ENCODE measurements around the gene KRT71.
"Not testable (repeated sequence)": the region's sequence is repeated elsewhere in the genome, so short reads cannot be mapped to it uniquely, and the experiment has no call there.

The KRT71 gene

DNA sequence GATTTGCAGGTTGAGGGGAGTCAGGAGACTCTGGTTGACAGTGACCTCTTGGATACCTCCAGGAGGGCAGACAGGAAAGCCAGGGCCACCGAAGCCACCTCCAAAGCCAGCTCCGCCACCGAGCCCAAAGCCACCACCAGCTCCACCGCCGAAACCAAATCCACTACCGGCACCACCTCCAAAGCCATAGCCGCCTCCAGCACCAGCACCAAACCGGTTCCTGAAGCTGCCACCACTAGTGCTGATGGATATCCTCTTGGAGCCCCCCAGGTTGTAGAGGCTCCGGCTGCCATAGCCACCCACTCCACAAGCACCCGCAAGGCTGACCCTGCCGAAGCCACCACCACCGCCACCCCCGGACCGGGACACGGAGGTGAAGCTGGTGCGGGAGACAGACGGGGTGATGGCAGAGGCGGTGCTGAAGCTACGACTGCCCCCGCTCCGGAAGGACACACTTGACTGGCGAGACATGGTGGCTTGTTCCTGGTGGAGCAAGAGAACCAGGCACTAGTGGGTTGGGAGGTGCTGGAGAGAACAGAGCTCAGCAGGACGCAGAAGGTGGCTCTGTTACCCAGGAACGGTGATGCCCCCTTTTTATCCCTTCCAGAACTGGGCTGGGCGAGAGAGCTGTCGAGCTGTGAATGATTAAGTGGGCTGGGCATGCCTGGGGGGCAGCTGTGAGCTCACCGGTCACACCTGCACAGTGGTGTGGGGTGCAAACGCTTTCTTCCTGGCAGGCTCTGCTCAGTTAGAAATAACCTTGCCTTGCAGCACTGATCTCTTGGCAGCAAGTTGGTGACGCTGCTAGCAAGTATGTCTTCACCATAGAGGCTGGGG is 32.9 kb downstream of the KRT71 start, which contains the start of gene KRT5:
Gene KRT5, minus strand, starts transcription at position 569 of the 837 bp plus-strand sequence. Its CDS starts 98 bp downstream, at position 471.
- DNase-seq (ENCODE audit: low spot score) = no peak

DNA sequence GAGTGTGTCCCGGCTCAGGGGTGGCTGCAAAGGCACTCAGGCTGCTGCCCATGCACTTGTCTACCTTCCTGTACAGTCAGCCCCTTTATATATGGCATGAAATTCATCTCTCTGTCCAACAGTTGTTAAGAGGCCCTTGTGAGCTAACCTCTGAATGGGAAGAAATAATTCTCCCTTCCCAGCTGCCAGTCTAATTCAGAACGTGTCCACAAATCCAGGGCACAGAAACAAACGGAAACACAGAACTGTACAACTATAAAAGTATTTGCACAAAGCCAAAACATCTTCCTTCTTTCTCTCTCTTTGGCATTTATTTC is 33.6 kb downstream of the KRT71 start:
- DNase-seq (ENCODE audit: low spot score) = no peak

DNA sequence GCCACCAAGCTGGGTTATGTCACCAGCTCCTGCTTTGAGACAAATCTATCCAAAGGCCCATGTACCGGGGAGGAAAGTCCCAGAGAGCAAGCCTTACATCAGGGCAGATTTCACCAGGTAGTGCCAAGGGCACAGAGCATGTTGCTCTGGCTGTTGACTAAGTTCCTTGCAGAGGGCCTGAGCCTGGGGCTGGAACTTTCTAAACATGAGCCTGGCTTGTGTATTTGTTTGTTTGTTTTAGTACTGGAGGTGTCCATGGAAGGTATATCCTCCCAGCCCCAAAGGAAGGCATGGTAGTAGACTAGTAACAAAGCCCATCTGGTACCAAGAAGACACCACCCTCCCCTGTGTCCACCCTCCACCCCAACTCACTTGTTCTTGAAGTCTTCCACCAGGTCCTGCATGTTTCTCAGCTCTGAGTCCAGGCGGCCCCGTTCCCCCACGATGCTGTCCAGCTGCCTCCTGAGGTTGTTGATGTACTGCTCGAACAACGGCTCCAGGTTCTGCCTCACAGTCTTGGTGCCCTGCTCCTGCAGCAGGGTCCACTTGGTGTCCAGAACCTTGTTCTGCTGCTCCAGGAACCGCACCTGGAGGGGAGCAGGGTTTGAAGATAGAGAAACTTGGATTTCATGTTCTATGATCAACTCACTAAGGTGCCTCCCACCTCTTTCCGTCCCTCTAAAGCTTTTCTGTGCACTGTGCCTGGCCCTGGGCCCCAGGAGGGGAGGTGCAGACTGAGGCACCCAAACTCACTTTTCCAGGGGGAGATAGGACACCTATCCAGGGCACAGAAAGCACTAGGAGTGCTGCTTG is 34.2 kb downstream of the KRT71 start:
- DNase-seq (ENCODE audit: low spot score) = no peak

DNA sequence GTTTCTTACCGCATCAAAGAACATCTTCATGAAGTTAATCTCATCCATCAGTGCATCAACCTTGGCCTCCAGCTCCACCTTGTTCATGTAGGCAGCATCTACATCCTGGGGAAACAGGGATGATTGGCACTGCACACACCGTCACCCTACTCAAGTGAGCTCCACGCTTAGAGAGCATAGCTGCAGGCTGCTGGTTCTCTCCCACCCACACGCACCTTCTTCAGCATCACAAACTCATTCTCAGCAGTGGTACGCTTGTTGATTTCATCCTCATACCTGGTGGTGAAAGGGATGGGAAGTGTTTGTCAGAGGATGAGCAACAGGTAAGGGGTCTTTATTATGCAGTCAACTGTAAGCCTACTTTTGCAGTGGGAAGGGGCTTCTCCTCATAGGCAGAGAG is 35.1 kb downstream of the KRT71 start:
- no peak for DNase-seq (ENCODE audit: low spot score)

DNA sequence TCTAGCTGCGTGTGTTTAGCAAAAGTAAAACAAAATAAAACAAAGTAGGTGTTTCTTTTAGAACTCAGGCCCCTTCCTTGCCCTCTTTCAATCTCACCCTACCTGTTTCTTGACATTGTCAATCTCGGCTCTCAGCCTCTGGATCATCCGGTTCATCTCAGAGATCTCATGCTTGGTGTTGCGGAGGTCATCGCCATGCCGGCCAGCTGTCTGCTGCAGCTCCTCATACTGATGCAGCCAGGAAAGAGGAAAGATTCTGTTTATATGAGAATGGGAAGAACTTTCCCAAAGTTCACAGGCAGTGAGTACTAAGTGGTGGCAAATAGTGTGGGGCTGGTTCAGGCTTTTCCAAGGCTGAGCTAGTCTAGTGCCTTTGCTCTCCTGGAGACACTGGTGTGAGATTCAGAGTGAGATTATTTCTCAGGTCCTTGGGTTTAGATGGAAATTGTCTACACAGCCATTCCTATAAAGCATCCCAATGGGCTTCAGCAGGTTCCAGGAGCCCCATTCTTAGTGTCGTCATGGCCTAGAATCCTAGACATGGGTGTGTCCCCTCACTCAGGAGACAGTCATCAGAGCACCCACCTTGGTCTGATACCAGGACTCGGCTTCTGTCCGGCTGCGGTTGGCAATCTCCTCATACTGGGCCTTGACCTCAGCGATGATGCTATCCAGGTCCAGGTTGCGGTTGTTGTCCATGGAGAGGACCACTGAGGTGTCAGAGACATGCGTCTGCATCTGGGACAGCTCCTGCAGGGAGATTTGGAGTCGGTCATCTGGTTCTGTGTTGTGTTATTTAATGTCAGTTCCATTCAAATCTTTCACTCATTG is 35.7 kb downstream of the KRT71 start:
- DNase-seq (ENCODE audit: low spot score) = no peak

DNA sequence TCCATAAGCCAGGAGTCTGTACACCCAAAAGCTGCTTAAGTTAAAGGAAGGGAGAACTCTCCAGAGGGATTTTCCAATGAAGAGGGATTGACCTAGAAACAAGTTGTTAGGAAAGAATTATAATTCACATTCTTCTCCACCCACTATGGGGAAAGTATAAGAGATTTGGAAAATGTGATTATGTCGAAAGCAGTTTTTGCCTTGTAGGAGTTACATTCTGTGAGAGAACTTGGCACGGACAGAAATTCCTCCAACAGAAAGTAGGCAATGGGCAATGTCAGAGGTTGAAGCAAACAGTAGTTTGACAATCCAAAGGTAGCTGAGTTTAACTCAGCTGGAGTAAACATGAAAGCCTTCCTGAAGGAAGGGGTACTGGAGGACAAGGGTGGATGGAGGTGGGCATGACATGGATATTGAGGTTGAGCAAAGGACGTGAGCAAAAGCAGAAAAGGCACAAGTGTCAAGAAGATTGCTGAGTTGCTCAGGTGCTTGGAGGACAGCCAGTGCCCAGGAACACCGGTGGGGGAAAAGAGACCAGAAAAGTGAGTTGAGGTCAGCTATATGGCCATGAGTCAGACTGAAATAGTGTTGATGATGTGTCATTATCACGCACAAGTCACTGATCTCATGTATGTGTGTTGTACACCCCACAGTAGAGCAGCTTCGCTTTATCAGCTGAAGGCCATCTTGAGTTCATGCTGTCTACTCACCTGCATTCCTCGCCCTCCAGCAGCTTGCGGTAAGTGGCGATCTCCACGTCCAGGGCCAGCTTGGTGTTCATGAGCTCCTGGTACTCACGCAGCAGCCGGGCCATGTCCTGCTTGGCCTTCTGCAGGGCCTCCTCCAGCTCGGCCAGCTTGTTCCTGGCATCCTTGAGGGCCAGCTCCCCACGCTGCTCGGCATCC is 36.8 kb downstream of the KRT71 start:
- DNase-seq (ENCODE audit: low spot score) = no peak

DNA sequence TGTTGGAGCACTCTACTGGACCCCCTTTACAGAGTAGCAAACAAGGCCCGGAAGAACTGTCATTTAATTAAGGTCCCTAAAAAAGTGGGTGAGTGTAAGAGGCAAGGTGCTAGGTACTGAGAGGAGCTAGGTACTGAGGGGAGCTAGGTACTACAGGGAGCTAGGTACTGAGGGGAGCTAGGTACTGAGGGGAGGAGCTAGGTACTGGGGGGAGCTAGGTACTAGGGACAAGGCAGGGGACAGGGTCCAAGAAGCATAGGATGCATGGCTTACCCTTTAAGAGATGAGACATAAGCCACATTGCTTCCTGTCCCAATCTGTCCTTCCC is 37.7 kb downstream of the KRT71 start:
- no peak for DNase-seq (ENCODE audit: low spot score)

DNA sequence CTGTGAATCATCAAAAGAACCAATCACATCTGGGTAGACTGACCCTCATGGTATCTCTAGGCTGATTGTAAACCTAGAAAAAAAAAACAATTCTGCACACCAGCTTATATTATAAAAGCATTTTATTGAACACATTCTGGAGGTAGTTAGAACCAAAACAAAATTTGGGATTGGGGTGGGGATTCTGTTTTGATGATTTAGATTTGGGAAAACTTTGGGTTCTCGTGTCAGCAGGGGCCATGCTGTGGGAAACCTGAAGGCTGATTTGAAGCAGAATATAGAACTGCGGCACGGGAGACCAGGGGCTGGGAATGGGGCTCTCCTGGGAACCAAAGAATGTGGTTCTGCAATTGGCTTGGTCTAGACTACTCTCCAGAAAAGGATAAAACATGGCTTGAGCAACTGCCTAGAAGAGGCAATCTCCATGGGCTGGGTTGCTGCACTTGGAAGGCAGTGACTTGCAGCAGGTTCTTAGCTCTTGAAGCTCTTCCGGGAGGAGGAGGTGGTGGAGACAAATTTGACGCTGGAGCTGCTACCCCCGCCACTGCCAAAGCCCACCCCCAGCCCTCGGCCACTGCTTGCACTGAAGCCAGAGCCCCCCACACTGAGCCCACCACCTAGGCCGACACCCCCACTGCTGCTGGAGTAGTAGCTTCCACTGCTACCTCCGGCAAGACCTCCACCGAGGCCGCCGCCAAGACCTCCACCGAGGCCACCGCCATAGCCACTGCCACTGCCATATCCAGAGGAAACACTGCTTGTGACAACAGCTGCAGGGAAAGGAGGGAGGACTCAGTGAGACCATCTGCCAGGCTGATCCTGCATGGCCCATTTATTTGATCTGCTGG is 38.2 kb downstream of the KRT71 start:
- DNase-seq (ENCODE audit: low spot score) = no peak

DNA sequence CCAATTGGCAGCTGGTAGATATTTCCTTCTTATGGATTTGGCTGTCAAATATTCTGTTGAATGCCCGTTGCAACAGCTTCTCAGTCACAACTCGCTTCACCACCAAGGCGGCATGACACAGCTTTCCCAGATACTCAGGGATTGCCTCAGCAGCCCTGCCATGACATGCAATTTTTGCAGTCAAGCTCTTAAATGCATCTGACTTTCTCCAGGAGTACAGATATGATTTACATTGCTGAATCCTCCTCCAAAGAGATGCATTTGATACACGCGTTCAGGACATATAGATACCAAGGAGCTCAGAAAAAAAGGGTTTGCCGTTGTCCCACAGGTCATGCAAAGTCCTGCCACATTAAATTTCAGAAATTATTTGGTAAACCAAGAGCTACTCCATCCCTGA is 39.2 kb downstream of the KRT71 start:
- DNase-seq (ENCODE audit: low spot score) = no peak

DNA sequence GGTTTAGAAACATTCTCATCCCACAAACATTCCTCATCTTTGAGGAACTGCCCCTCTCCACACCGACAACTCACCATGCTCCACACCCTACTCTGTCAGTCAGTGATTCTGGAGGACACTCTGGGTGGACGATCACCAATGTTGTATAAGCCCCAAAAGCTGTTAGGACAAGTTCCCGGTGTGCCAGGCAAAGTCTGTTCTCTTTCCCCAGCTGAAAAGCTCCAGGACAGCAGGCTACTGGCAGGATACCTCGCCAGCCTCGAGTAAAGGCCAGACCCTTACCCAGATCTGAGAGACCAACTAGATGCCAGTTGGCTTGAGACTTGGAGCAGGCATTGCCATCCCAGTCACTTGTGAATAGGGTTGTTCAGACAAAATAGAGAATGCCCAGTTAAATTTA is 44.7 kb downstream of the KRT71 start:
- no peak for DNase-seq (ENCODE audit: low spot score)

DNA sequence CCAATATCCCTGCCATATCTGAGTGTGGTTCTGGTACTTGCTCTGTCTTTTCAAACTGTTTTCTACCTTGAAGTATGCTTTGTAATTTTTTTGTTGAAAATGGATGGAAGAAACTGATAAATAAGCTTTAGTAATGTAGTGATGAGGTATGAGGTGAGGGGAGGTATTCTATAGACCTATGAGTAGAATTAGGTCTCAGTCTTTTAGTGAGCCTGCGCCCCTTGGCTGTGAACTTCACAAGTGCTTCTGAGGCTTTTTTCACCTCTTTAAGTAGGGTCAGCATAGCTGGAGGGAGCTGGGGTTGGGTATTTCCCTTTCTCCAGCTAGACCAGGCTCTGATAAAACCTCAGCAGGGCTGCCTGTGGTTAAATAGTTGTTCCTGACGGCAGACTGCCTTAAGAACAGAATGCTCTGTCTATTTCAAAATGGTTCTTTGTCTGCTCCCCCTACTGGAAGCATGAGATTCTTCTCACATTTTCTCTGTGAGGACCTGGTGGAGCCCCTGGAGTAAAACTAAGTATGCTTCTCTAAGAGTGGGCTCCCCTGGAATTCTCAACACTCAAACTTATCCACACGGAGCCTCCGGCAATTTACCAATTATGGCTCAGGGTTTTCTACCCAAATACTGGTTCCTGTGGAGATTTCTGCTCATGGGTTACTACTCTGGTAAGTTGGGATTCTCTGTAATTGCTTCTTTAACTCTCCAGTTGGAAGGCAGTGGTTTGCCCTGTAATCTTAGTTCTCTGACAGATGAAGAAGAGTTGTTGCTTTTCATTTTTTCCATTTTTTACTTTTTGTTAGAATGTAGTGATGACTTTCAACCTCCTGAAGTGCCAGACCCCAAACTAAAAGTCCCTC is 45.9 kb downstream of the KRT71 start:
- no peak for DNase-seq (ENCODE audit: low spot score)

DNA sequence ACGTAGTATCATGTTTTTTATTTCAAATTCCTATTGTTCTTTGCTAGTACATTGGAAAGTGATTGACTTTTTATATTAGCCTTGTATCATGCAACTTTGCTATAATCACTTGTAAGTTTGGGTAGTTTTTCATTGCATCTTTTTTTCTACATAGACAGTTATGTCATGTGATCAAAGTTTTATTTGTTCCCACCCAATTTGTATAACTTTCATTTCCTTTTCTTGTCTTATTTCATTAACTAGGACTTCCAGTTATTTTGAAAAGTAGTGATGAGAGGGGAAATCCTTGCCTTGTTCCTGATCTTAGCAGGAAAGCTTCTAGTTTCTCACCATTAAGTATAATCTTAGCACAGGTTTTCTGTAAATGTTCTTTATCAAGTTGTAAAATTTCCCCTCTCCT is 50.1 kb downstream of the KRT71 start:
- DNase-seq (ENCODE audit: low spot score) = no peak

DNA sequence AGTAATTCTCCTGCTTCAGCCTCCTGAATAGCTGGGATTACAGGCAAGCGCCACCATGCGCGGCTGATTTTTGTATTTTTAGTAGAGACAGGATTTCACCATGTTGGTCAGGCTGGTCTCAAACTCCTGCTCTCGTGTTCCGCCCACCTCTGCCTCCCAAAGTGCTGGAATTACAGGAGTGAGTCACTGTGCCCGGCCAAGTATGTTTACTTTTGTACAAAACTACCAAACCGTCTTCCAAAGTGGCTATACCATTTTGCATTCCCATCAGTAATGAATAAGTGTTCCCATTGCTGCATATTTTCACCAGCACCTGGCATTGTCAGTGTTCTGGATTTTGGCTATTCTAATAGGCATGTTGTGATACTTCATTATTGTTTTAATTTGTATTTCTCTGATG is 51.5 kb downstream of the KRT71 start:
- DNase-seq (ENCODE audit: low spot score) = no peak

DNA sequence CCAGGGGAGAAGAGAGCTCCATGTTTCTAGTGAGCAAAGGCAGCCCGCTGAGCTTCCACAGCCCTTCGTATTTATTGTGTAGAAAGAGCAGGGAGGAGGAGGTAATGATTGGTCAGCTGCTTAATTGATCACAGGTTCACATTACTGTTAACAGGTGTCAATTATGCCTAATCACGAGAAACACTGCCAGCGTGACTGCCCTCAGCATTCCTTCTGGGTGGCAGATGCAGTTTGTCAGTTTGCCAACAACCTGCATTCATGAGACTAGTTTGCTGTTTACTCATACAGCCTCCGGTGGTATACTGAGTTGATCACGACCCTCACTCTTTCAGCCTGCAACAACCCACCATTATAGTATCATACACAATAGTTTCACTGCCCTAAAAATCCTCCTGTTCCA is 52.4 kb downstream of the KRT71 start:
- not testable (repeated sequence) for DNase-seq (ENCODE audit: low spot score)

DNA sequence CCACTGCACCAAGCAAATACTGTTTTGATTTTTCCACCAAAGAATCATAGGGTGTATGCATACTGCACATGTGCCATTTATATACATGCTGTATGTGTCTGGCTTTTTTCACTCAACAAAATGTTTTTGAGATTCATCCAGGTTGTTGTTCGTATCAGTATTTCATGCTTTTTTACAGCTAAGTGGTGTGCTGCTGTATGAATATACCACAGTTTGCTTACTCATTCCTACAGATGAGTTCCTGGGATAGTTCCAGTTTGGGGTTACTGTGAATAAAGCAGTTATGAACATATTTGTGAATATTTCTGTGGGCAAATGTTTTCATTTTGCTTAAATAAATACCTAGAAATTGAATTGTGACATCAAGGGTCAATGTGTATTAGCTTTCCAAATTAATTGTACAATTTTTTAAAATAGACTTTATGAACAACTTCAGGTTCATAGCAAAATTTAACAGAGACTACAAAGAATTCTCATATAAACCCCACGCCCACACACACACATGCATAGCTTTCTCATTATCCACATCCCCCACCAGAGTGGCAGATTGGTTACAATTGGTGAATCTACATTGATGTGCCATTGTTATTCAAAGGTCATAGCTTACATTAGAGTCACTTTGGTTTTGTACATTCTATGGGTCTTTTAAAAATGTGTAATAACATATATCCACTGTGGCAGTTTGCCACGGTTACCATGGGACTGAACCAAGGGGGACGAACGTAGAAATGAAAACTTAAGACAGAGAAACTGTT is 53.0 kb downstream of the KRT71 start:
- DNase-seq (ENCODE audit: low spot score) = no peak

DNA sequence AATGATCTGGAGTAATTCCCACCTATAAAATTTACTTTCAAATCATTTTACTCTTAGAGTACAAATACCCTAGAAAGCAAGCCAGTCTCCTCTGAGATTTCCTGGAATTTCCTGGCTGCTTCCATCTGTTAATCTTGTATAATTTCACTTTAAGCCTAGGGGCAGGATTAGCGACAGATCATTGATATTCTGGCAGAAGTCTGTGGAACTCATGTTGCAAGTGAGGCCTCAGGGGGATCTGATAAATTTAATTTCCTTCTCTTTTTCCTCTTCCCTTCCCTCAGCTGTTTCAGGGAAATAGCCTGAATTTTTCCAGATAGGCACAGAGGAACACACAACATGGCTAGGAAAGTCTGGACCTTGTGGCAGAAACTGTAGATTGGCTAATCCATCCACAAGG is 54.0 kb downstream of the KRT71 start:
- no peak for DNase-seq (ENCODE audit: low spot score)

DNA sequence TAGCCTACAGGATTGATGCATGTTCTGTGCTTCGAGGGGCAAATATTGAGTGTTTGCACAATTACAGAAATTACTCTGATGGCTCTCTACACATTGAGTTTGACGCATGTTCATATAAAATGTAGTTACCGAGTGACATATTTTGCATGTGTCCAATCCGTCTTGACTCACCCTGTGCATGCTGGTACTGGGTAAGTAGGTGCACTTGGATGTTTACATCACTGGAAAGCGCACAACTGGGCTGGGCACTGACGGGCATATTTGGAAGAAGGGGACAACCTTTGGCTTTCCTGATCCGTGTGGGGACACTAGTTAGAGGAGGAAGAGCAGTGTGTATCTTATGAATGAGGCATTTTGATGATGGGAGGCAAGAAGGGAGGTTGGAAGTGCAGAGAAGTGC is 55.0 kb downstream of the KRT71 start:
- DNase-seq (ENCODE audit: low spot score) = no peak

DNA sequence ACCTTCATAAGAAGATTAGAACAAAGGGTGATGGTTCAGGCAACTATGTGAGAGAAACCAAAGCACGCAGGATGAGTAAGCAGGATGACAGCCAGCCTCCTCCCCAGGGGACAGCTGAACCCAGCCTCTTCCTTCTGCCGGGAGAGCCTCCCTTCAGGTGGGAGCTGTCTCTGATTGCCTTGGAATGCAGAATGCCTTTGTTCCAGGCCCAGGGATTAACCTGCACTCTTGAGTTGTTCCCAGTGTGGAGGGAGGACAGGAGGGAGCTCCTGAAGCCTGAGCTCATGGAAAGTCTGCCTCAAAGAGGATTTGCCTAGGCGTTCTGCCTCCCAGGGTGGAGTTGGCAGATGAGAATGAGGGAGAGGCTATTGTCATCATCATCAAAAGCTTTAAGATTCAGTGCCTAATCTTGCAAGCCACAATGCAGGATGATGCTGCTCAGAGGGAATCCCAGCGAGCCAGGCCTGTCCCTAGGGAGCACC is 56.3 kb downstream of the KRT71 start:
- no peak for DNase-seq (ENCODE audit: low spot score)

DNA sequence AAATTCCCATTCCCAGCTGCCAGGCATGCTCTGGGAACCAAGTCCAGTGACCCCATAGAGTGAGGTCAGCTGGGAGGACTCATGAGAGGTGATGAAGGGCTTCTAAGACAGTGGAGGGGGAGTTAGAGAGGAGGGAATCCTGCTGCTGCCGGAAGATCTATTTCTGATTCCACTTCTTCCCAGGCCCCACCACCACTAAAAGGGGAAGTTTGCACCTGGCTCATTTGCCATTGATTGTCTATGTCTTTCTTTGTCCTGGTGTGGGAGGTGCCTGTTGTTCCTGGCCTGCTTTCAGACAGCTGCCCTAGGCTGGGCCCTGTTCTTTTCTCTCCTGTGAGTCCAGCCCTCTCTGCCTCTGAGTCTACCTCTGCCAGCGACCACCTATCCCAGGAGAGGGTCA is 56.9 kb downstream of the KRT71 start:
- DNase-seq (ENCODE audit: low spot score) = no peak
